SKM-1 (cell line): Measurements from ENCODE around the gene ABCA13.
"Not testable (repeated sequence)": the region's sequence is repeated elsewhere in the genome, so short reads cannot be mapped to it uniquely, and the experiment has no call there.

Source experiments
- DNase-seq: peaks from one replicate; lab custom pipeline; 2025; ENCODE audit not compliant: unreplicated experiment; lab: John Stamatoyannopoulos, UW

Gene ABCA13

DNA sequence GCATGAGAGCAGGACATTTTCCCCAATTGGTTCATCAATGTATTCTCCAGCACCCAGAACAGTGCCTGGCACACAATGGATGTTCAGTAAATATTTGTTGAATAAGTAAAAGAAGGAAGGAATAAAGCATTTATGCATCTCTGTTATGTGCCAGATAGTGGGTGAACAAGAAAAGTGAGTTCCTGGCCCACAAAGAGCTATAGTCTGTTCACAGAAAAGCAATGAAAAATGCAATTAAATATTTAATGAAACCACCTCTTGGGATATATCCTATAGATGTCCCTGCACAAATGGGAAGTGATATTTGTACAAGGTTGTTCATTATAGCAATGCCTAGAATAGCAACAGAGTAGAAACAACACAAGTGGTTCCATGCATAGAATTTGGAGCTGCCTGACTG lies 2.1 kb downstream of the ABCA13 start:
- no peak for DNase-seq

DNA sequence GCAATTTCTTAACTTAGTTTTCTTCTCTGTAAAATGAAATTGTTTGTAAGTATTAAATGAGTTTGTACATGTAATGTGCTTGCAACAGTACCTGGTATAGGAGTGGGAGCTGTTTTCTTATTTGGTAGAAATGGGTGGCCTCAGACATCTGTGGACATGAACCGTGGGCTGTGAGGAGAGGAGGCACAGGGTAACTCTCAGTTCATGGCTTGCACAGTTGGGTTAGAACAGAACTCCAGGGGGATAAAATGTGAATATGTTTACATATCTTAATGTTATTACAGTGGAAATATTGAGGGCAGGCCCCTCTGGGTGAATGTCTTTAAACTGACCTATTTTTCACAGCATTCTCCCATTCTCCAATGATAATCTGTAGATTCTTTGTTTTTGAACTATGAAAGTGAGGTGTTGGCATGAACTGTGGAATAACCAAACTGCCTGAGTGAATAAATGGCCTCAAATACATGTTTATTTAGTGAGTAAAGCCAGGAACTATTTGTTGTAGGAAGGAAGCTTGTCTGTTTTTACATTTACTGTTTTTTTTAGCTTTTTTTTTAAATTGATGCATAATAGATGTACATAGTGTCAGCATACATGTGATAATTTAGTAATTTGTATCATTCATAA lies 2.6 kb downstream of the ABCA13 start:
- no peak for DNase-seq

DNA sequence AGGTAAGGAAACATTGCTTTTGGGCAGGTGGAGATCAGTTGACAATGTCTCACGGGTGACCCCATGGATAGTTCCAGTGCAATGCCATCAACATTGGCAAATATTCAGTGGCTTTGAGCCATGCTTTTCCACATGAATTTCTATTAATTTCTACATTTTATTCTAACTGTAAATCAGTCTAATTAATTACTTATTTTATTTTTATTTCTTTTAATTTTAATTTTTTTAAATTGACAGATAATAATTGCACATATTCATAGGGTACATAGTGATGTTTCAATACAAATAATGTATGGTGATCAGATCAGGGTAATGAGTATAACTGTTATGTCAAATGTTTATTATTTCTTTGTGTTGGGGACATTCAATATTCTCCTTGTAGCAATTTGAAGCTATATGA lies 3.8 kb downstream of the ABCA13 start:
- no peak for DNase-seq

DNA sequence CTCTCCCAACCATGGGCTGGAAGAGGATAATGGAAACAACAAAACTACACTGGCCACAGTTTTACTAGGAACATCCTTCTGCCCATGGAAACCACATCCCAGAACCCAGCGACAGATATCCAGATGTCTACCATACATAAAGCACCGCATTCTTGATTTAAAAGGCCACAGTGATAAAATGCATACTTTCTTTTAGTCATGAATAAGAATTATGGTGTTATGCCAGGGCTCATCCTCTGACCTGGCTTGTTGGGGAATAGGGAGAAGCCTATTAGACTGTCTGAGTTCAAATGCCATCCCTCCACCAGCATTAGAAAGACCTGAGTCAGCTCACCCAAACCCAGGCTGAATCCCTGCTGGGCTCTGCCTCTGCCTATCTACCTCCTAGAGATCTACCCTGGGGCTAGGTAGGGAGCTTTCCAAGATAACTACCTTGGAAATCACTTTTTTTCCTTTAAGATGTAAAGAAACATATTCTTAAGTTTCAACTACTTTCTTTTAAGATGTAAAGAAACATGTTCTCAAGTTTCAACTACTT lies 5.2 kb downstream of the ABCA13 start:
- DNase-seq, result no peak

DNA sequence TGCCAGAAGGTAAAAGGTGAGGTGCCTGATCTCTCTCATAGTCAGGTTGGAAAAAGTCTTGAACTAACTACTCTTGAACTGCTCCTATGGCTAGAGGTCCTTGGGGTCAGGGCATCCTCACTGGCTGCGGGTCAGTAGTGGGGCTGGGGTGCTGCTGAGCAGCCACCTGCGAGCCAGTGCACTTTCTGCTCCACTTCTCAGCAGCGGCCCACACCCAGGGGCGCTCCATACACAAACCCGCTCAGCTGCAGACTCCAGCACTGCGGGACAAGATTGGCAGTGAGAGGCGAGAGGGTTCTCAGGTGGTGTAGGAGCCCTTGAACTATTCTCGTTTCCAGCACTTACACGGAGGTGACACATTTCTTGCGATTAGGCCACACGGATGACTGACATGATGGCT lies 6.0 kb downstream of the ABCA13 start:
- no peak for DNase-seq

DNA sequence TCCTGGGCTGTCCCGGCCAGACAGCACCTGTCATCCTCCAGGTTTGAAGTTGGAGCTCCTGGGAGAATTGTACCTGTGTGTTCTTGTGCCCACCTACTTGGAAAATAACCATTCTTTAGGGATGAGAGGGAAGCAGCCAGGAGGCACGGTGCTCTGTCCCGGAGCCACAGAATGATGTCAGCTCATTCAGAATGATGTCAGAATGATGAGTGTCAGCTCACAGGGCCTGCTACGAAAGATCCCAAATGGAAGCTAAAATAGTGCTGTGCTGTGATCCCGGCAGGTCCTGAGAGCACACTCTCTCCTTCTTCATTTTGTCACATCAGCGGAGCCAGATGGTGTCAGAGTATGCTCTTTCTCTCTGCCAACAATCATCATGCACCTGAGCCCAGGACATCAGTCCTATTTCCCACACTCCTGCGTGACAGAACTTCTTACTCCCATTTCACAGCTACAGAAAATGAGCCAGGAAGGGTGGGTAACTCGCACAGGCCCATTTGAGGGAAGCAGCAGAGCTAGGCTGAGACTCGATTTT lies 8.3 kb downstream of the ABCA13 start:
- no peak for DNase-seq

DNA sequence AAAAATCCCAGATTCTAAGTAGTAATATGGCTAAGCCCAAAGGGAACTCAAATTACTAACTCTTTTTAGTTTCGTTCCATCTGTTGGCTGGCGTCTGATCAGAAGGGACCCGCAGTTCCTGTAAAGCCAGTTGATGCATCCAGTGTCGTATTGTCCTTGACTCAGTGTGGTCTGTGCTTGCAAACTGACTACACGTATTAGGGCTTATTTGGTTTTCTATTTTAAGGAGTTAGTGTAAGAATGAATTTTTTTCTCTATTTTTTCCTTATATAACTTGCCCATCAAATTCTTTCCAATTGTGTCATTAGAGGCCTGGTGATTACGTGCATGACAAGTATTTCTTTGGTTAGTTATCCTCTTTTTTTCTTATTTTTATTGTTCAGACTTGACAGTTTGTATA lies 9.7 kb downstream of the ABCA13 start:
- DNase-seq, result no peak

DNA sequence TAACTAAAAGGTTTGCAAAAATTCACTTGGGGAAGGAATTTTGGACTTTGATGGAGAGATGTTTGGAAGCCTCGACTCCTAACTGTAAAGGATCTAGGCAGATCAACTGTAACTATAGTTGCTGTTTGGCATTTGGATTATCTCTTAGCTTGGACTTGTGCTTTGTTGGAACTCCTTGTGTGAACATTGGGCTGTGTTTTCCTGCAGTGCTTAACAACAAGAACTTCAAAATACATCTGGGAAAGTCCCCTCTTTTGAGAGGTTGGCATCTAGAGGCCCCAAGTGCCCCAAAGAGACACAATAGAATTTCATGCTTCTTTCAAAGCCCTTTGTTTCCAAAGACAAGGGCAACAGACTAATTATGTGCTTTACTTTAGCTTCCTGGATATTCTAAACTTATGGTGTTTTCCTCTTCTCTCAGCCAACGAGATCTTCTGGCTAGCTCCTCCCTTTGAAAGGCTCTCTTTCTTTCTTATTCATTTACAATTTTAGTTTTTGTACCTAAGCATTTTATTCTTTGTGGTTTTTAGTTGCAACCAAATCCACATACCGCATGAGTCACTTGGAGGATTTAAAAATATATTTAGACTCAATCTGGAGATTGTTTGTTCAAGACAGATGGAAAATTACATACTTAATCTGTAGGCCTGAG lies 11.6 kb downstream of the ABCA13 start:
- no peak for DNase-seq

DNA sequence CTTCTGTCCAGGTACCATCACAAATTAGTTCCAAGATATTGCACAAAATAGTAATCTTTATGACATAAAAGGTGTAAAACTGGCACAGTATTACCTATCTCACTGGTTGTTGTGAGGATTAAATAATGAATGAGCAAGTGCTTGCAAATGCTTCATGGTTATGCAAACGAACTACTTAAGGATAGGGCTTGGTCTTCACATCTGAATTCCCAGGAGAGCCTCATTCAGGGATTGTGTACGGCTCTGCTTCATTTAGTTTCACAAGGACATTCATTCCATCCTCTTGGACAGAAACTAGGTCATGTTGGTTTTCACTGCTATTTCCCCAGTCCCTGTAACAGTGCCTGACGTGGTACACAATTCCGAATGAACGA lies 12.1 kb downstream of the ABCA13 start:
- DNase-seq, result no peak

DNA sequence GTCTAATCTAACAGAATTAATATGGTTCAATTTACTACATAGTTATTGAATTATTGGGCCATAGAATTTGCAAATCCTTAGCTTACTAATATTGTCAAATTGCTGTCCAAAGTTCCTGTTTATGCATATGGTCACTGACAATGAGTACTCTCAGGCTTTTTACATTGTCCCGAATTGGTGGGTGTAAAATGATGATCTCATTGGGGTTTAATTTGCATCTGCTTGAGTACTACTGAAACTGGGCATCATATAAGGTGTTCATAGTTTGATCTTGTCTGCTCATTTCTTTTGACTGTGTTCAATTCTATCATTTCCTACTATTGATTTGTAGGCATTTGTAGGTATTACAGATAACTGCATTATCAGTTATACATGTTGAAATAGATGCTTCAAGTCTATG lies 12.7 kb downstream of the ABCA13 start:
- no peak for DNase-seq

DNA sequence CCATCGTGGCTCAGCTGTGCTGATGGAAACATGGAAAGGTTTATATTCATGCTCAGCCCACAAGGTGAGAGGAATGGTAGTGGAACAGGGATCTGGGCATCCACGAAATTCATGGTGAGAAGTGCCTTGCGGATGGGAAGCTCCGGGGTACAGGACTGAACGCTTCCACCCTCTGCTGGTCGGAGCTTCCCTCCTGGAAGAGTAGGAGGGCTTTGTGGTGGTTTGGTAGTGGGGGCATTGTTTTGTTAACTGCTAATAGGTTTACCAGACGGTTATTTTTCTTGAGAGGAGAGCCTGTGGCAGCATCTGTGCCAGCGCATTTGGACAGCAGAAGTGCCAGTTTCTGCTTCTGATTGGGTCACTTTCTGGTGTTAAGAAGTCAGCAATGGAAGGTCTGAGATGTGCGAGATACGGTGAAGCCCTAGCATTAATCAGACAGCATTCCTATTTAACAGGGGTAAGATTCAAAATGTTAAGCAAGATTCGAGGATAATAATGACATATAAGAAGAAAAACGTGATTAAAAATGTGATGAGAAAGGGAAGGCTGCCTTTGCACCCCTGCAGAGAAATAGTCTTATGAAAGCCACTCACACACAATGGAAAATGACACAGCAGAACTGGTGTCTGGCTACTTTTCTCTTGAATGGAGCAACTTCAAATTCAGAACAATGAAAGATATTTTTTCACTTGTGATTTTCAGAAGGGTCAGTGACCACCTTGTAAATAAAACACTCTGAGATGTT lies 17.7 kb downstream of the ABCA13 start:
- DNase-seq, result no peak

DNA sequence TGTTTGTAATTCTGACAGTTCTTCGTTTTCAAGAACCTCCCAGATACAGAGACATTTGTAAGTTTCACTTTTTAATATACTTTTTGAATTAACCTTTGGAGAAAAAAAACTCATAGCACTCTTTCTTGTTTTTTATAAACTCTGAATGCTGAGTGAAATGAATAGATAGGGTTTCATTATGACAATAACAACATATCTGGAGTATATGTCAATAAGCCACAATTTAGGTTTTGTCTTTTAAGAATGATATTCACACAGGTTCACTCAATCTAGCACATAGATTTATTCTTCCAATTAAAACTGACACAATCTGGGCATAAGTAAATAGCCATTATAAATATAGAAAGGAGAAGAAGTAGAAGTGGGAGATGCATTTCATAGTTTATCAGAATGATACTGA lies 21.7 kb downstream of the ABCA13 start:
- no peak for DNase-seq

DNA sequence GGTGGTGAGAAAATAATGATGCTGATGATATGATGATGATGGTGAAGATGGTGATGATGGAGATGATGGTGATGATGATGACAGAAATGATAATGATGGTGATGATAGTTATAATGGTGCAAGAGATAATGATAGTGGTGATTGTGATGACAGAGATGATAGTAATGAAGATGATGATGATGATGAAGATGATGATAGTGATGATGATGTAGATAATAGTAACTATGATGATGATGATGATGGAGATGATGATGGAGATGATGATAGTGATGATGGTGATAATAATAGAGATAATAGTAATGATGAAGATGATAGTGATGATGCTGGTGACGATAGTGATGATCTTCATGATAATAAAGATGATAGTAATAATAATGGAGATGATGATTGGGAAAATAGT lies 22.2 kb downstream of the ABCA13 start:
- no peak for DNase-seq

DNA sequence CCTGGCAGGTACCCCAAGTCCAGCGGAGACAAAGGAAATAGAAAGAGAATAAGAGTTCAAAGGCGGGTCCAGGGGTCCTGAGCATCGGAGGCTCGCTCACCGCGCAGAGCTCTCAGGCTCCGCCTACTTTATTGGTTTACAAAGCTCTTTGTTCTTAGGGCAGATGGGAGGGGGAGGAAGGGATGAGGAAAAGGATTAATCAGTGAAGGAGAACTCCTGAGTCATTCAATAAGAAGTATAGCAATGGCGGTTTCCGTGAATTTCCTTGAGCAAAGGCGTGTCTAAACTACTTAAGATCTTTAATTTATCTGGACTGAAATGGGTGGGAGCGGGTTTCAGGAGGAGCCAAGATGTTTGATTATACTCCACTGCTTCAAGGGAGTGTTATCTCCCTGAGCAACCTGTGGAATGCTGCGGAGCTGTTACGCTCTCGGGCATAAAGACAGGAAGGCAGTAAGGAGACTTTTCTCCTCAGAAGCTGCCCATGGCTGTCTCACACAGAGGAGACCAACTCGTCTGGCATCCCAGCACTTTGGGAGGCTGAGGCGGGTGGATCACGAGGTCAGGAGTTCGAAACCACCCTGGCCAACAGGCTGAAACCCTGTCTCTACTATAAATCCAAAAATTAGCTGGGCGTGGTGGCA lies 29.8 kb downstream of the ABCA13 start:
- DNase-seq, result not testable (repeated sequence)

DNA sequence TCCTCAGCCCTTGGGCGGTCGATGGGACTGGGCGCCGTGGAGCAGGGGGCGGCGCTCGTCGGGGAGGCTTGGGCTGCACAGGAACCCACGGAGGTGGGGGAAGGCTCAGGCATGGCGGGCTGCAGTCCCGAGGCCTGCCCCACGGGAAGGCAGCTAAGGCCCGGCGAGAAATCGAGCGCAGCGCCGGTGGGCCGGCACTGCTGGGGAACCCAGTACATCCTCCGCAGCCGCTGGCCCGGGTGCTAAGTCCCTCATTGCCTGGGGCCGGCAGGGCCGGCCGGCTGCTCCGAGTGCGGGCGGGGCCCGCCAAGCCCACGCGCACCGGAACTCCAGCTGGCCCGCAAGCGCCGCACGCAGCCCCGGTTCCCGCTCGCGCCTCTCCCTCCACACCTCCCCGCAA lies 31.7 kb downstream of the ABCA13 start:
- DNase-seq, result not testable (repeated sequence)

DNA sequence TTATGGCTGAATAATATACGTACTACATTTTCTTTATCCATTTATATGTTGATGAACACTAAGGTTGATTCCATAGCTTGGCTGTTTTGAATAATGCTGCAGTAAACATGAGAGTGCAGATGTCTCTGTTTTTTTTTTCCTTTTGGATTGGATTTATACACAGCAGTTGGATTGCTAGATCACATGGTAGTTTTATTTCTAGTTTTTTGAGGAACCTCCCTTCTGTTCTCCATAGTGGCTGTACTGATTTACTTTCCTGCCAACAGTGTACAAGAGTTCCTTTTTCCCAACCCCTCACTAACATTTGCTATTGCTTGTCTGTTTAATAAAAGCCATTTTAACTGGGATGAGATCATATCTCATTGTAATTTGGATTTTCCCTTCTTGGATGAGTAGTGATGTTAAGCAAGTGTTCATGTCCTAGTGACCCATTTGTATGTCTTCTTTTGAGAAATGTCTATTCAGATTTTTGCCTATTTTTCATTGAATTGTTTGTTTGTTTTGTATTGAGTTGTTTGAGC lies 36.0 kb downstream of the ABCA13 start:
- DNase-seq, result no peak

DNA sequence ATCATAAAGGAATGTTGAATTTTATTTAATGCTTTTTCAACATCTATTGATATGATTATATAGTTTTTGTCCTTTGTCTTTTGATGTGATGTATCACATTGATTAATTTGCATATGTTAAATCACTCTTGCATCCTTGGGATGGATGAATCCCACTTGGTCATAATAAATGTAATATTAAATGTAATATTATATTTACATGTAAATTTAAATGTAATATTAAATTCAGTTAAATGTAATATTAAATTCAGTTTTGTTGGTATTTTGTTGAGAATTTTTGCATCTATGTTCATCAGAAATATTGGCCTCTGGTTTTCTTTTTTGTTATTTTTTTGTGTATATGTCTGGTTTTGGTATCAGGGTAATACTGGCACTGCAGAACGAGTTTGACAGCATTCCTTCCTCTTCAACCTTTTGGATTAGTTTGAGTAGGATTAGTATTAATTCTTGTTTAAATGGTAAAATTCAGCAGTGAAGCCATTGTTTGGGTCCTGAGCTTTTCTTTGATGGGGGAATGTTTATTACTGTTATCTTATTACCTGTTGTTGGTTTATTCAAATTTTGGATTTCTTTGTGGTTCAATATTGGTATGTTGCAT lies 37.8 kb downstream of the ABCA13 start:
- no peak for DNase-seq

DNA sequence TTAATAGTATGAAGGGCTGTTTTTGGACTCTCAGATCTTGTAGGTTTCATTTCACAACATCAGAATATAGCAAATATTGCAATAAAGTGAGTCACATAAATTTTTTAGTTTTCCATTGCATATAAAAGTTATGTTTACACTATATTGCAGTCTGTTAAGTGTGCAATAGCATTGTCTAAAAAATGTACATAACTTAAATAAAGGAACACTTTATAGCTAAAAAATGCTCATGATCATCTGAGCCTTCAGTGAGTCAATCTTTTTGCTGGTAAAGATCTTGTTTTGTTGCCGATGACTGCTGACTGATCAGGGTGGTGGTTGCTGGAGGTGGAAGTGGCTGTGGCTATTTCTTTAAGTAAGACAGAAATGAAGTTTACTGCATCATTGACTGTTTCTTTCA lies 42.0 kb downstream of the ABCA13 start:
- no peak for DNase-seq

DNA sequence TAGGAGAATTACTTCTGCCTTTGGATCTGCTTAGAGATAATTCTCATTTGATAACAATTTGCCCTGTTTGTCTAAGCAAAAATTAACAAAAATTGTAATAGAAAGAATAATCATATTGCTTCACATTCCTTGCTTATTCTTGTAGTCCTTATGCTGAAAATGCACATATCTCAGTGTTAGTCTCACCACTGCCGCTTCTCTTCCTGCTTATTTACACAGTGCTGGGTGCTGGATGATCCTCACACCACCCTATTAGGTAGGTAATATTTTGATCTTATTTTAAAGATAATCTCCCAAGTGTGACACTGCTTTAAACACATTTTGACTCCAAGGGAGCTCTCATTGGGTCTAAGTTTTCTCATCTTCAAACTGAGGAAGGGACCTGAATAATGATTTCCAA lies 46.0 kb downstream of the ABCA13 start:
- DNase-seq, result no peak

DNA sequence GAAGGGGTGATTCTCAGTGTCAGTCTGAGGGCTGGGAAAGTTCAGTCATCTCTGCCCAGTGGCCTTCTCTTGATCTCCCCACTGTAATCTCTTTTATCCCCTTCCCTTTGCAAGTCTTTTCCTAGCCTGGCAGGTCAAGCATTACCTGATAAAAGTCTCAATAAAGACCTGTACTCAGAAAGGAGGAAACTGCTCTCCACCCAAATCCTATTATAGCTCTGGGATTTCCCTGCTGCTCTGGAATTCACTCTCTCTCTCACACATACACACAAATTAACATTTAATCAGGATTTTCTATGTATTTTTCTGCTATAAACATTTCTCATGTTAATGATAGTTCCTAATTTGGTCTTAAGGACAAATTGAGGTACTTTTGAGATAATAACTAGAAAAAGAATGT lies 46.5 kb downstream of the ABCA13 start:
- DNase-seq, result no peak

DNA sequence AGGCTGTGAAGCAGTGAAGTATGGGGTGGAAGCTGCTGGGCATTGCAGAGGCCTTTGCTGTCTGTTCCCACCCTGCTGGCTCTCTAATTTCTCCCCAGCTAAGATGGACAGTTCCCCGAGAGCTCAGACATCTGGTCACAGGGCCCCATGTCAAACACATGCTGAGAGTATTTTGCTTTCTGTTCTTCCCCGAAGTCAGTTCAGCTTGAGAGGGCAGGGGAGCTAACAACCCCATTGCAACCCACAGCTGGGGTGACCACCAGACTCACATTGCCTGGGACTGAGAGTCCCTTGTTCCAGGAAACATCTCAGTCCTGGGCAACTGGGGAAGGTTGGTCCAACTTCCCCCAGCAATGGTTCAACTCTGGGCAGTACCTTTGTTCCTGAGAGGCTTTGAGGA lies 52.8 kb downstream of the ABCA13 start:
- no peak for DNase-seq
